Mammary epithelial cell (primary cell): ENCODE measurements around the gene NEGR1.

Experiments
- CTCF ChIP-seq, 2 donors: IDR thresholded peaks in 1 of 2; conservative IDR thresholded peaks in 1 of 2; 2 replicates each; pipeline ENCODE4 v1.5.1; 2011 to 2012; ENCODE audit warnings: inconsistent platforms in 2 of 2, low read length in 2 of 2, mild to moderate bottlenecking in 2 of 2, control low read depth in 1 of 2, low read depth in 1 of 2; ENCODE audit not compliant: insufficient read depth in 1 of 2; ENCODE audit errors: extremely low read depth in 1 of 2
- EZH2 ChIP-seq: IDR thresholded peaks from 2 replicates; pipeline ENCODE4 v1.6.1; 2012; ENCODE audit warnings: low read length, inconsistent platforms, borderline replicate concordance

DNA sequence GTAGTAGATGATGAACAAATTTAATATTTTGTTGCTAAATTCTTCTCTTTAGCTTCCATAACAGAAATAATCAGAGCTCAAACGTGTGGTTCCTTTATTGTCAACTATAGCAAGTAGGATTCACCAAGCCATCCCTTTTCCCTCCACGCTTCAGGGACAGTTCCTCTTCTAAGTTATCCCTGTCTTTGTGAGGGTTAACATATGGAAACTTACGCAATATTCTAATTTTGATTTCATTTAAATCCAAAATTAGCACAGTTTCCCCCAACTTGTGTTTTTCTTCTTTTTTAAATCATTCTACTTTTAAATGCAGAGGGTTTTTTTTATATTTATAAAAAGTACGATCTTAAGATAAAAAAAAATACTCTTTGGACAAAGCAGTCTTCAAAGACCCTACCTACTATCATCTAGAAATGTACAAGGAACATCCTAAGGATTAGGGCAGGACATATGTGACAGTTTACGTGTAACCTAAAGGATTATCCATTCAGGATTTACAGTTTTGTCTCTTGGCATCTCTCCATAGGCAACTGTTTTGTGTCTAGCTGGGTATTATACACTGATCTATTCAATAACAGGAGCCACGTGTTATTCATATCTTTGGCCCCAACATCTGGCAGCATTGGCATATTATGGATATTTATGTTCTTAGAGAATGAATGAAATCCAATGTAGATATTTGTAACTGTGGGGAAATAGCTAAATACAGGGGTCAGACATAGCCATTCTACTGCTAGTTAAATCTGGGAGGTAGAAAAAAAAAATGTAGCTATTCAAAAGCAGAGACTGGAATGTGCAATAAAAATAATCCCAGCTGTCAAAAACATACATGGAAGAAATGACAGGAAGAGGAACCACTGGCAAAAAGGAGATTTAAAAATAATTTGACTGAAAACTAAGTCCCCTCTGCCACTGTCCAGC, 272.9 kb downstream of the NEGR1 start:
- TF ChIP-seq CTCF (conservative IDR thresholded peaks at IDR 0.05 in 1 of 2, IDR thresholded peaks at IDR 0.05 in 1 of 2; ENCODE audit: extremely low read depth in 1 of 2, insufficient read depth in 1 of 2, low read depth in 1 of 2, low read length in 2 of 2) (no peak), EZH2 (no peak)
